H1 (cell line): ENCODE data around the gene CACNA2D3. TPM values are rescaled to one million over a fixed set of nuclear protein-coding genes. Genes with fewer than 3 reads are reported as not detected.

Source experiments
- CTCF ChIA-PET: fragments of 300-600 bp; sonication (Branson Sonifier 250); formaldehyde crosslinking; loops from one replicate; lab custom pipeline; 2021; ENCODE audit not compliant: partially characterized antibody; lab: Charles Lee
- POLR2A ChIA-PET: fragments of 300-600 bp; sonication (Branson Sonifier 250); formaldehyde crosslinking; loops from one replicate; lab custom pipeline; 2021; ENCODE audit warnings: inconsistent platforms; ENCODE audit not compliant: partially characterized antibody; lab: Charles Lee
- DNase-seq, 2 experiments: peaks; one replicate each; pipeline versions ENCODE4 v3.0.0 to v3.0.0-alpha.2; 2010 to 2022; ENCODE audit warnings: low spot score in 2 of 2, low read depth in 1 of 2, mixed read lengths in 1 of 2
- FAIRE-seq: peaks from 2 replicates; lab custom pipeline; 2011; peaks lifted over from hg19 to GRCh38; lab: Jason Lieb, UNC
- H2AFZ ChIP-seq: 2 replicates; pipeline ENCODE4 v1.8.1; 2012; ENCODE audit warnings: low read length, inconsistent platforms
- H2AK5ac ChIP-seq: 2 replicates; pipeline ENCODE4 v1.6.1; 2013; ENCODE audit warnings: low read depth, low read length
- H2BK120ac ChIP-seq: replicated peaks from 2 replicates; pipeline ENCODE3; 2013; ENCODE audit warnings: low read depth, low read length, inconsistent platforms
- H2BK12ac ChIP-seq: 2 replicates; pipeline ENCODE4 v1.6.1; 2013; ENCODE audit warnings: low read depth, low read length
- H2BK15ac ChIP-seq: 2 replicates; pipeline ENCODE4 v1.6.1; 2013; ENCODE audit warnings: low read length
- H2BK20ac ChIP-seq: 2 replicates; pipeline ENCODE4 v1.6.1; 2013; ENCODE audit warnings: low read length
- H2BK5ac ChIP-seq: 2 replicates; pipeline ENCODE4 v1.6.1; 2013; ENCODE audit warnings: low read depth, low read length
- H3K14ac ChIP-seq: 2 replicates; pipeline ENCODE4 v1.6.1; 2013; ENCODE audit warnings: inconsistent platforms; ENCODE audit not compliant: insufficient read length
- H3K18ac ChIP-seq: 2 replicates; pipeline ENCODE4 v1.6.1; 2013; ENCODE audit warnings: low read length; ENCODE audit errors: extremely low read depth
- H3K23ac ChIP-seq: 2 replicates; pipeline ENCODE4 v1.6.1; 2013; ENCODE audit warnings: inconsistent platforms; ENCODE audit not compliant: insufficient read length
- H3K23me2 ChIP-seq: 2 replicates; pipeline ENCODE4 v1.6.1; 2013; ENCODE audit warnings: low read depth, low read length
- H3K27ac ChIP-seq: 2 replicates; pipeline ENCODE4 v1.6.1; 2011; ENCODE audit warnings: low read depth, low read length, inconsistent platforms
- H3K27me3 ChIP-seq, 4 experiments: replicated peaks in 1 of 4; 1 replicate in 1 of 4; 2 replicates in 3 of 4; pipeline versions ENCODE4 v1.6.1 to v1.8.1; 2011 to 2013; ENCODE audit warnings: low read length in 3 of 4, mild to moderate bottlenecking in 3 of 4, inconsistent platforms in 2 of 4, mixed read lengths in 2 of 4, moderate library complexity in 1 of 4; ENCODE audit not compliant: control insufficient read depth in 3 of 4, insufficient read depth in 3 of 4; ENCODE audit errors: extremely low read depth in 1 of 4
- H3K36me3 ChIP-seq, 4 experiments: 2 replicates each; pipeline versions ENCODE4 v1.6.1 to v1.8.1; 2011 to 2013; ENCODE audit warnings: mild to moderate bottlenecking in 4 of 4, low read length in 3 of 4, moderate library complexity in 2 of 4, control low read depth in 1 of 4, inconsistent platforms in 1 of 4; ENCODE audit not compliant: insufficient read depth in 4 of 4, control insufficient read depth in 2 of 4
- H3K4ac ChIP-seq: replicated peaks from 2 replicates; pipeline ENCODE3; 2013; ENCODE audit warnings: low read length, low read depth, mixed read lengths, inconsistent platforms; ENCODE audit not compliant: insufficient read length
- H3K4me1 ChIP-seq, 4 experiments: replicated peaks in 1 of 4; 1 replicate in 1 of 4; 2 replicates in 3 of 4; pipeline versions ENCODE4 v1.6.1 to v1.8.1; 2011 to 2013; ENCODE audit warnings: low read length in 3 of 4, inconsistent platforms in 2 of 4, mixed read lengths in 1 of 4; ENCODE audit not compliant: insufficient read depth in 4 of 4, control insufficient read depth in 3 of 4
- H3K4me2 ChIP-seq, 2 experiments: 2 replicates each; pipeline versions ENCODE4 v1.6.1 to v1.8.1; 2011 to 2013; ENCODE audit warnings: low read depth in 2 of 2, low read length in 2 of 2, control low read depth in 1 of 2, inconsistent platforms in 1 of 2, mild to moderate bottlenecking in 1 of 2; ENCODE audit not compliant: insufficient read depth in 1 of 2
- H3K4me3 ChIP-seq, 4 experiments: fragments of 200-600, 300-600 bp in 1 of 4; sonication (generic), shearing (Covaris generic), sonication (Bioruptor Twin) in 1 of 4; 2 replicates each; pipeline versions ENCODE4 v1.5.1 to v1.8.1; 2011 to 2016; ENCODE audit warnings: low read length in 4 of 4, low read depth in 3 of 4, control low read depth in 2 of 4, inconsistent platforms in 2 of 4, mild to moderate bottlenecking in 2 of 4, mixed read lengths in 1 of 4, moderate library complexity in 1 of 4; ENCODE audit not compliant: insufficient read depth in 2 of 4; ENCODE audit errors: extremely low read depth in 1 of 4
- H3K56ac ChIP-seq: replicated peaks from 2 replicates; pipeline ENCODE3; 2013; ENCODE audit warnings: low read depth, mild to moderate bottlenecking, mixed read lengths, low read length, inconsistent platforms; ENCODE audit not compliant: insufficient read length
- H3K79me1 ChIP-seq: 2 replicates; pipeline ENCODE4 v1.6.1; 2013; ENCODE audit warnings: low read depth, low read length, control low read depth
- H3K79me2 ChIP-seq, 2 experiments: 2 replicates each; pipeline versions ENCODE4 v1.6.1 to v1.8.1; 2012 to 2013; ENCODE audit warnings: low read length in 2 of 2, mild to moderate bottlenecking in 2 of 2, inconsistent platforms in 1 of 2; ENCODE audit not compliant: insufficient read depth in 2 of 2, control insufficient read depth in 1 of 2
- H3K9ac ChIP-seq, 4 experiments: replicated peaks in 1 of 4; 1 replicate in 1 of 4; 2 replicates in 3 of 4; pipeline versions ENCODE4 v1.6.1 to v1.8.1; 2011 to 2013; ENCODE audit warnings: low read depth in 3 of 4, low read length in 3 of 4, control low read depth in 2 of 4, mild to moderate bottlenecking in 2 of 4, moderate library complexity in 2 of 4, inconsistent platforms in 1 of 4; ENCODE audit errors: extremely low read depth in 1 of 4
- H3K9me3 ChIP-seq, 2 experiments: 2 replicates each; pipeline versions ENCODE4 v1.6.1 to v1.8.1; 2012 to 2013; ENCODE audit warnings: mild to moderate bottlenecking in 2 of 2, moderate library complexity in 2 of 2, control low read depth in 1 of 2, inconsistent platforms in 1 of 2, low read depth in 1 of 2, low read length in 1 of 2, mixed read lengths in 1 of 2; ENCODE audit not compliant: insufficient read depth in 2 of 2
- H4K20me1 ChIP-seq, 2 experiments: replicated peaks in 1 of 2; 2 replicates each; pipeline versions ENCODE3 to v1.8.1; 2011 to 2013; ENCODE audit warnings: inconsistent platforms in 2 of 2, low read length in 2 of 2, mild to moderate bottlenecking in 1 of 2; ENCODE audit not compliant: insufficient read depth in 2 of 2, control insufficient read depth in 1 of 2
- H4K5ac ChIP-seq: 2 replicates; pipeline ENCODE4 v1.6.1; 2013; ENCODE audit warnings: low read length, low read depth, mixed read lengths, inconsistent platforms; ENCODE audit not compliant: insufficient read length
- H4K8ac ChIP-seq: 2 replicates; pipeline ENCODE4 v1.8.0; 2013; ENCODE audit warnings: mild to moderate bottlenecking, moderate library complexity, low read length, inconsistent platforms; ENCODE audit not compliant: insufficient read depth; ENCODE audit errors: extremely low read depth
- H4K91ac ChIP-seq: replicated peaks from 2 replicates; pipeline ENCODE3; 2013; ENCODE audit warnings: low read length, mixed read lengths, inconsistent platforms; ENCODE audit not compliant: insufficient read length
- WGBS, 2 experiments: shearing (Covaris generic) in 1 of 2; methylation state at CpG; one replicate each; pipeline versions ENCODE4 v1.1.6 to v1.1.7; 2013 to 2015; ENCODE audit warnings: low lambda C conversion rate in 2 of 2, mixed read lengths in 2 of 2, inconsistent platforms in 1 of 2, low coverage in 1 of 2, missing lambda C conversion rate in 1 of 2; ENCODE audit not compliant: insufficient replicate concordance in 2 of 2, insufficient coverage in 1 of 2, insufficient read length in 1 of 2; ENCODE audit errors: extremely low coverage in 1 of 2, missing lambda C conversion rate in 1 of 2; 5-methylcytosine and 5-hydroxymethylcytosine counted together
- polyA plus RNA-seq, 7 experiments: library from polyadenylated mRNA; depleted of rRNA in 3 of 7; stranded (reverse) in 5 of 7; unstranded in 2 of 7; fragments of >200 nt in 5 of 7; fragments of 200-250 nt in 2 of 7; gene quantifications; 1 replicate in 5 of 7; 2 replicates in 1 of 7; 4 replicates in 1 of 7; pipeline versions ENCODE4 v1.2.1 to v1.2.3, GENCODE V29; 2011 to 2013; ENCODE audit warnings: missing spikeins in 2 of 7, mixed read lengths in 2 of 7
- total RNA-seq: library from RNA; stranded (reverse); fragmentation: NEBNext Ultra II Directional; extraction: Animal tissue kit (Norgen Biotek cat#: 25700); gene quantifications from 2 replicates; pipeline ENCODE4 v1.2.1, GENCODE V29; 2021

CACNA2D3 gene
- total and polyA plus RNA-seq, 2 of the 8 experiments (the other 6 are each of a cell fraction or from before 2014, with no cell fraction given) = 1.5 to 1.8 TPM

- H3K4me2 ChIP-seq = no peak overlapping the region; a peak in 1 of 4 replicates
- H2BK15ac ChIP-seq = peak overlapping the region; percentile 47; the same call in 1 of the 2 replicates
- H2BK120ac ChIP-seq = no peak overlapping the region
- no peaks in the 10 kb centered on the region for H3K36me3 ChIP-seq
- no peak overlapping the region for H3K4me3 ChIP-seq
- CTCF ChIA-PET = interaction anchor here (0.6 to 2.2 kb wide), 9 partner anchors 10 to 859 kb away, joined by 3 to 6 read pairs (median 3); no protein-coding TSS in a partner anchor
- H2BK5ac ChIP-seq = no peak overlapping the region; the same call in 1 of the 2 replicates
- H2AFZ ChIP-seq = no peak overlapping the region
- H3K79me2 ChIP-seq = no peaks in the 10 kb centered on the region
- H2BK12ac ChIP-seq = peak overlapping the region; percentile 84
- no peaks in the 10 kb centered on the region for H3K27me3 ChIP-seq
- peak overlapping the region; percentile 25 for H4K91ac ChIP-seq
- no peak overlapping the region for H4K5ac ChIP-seq
- H3K4me1 ChIP-seq = peaks cover 0 to 10% (median 6%) of the 10 kb centered on the region in 4 experiments; a peak in 6 of 7 replicates
- no peaks in the 10 kb centered on the region for H4K20me1 ChIP-seq
- POLR2A ChIA-PET = interaction anchor here (0.8 kb wide), 2 partner anchors 10 to 11 kb away, joined by 3 read pairs; no protein-coding TSS in a partner anchor
- peak overlapping the region; percentile 92 for H2BK20ac ChIP-seq
- no peaks in the 10 kb centered on the region for H3K23me2 ChIP-seq
- H3K79me1 ChIP-seq = no peaks in the 10 kb centered on the region
- H3K56ac ChIP-seq = no peak overlapping the region
- H3K9me3 ChIP-seq = no peaks in the 10 kb centered on the region
- 0 out of 2 replicates have a peak overlapping the region, but pooled peaks have one; percentile 34 for H3K18ac ChIP-seq
- 94% methylated on average over 3 of the region's 3 CpGs; no CpG with 5 or more reads in 1 of the 2 experiments for WGBS, 2 experiments
- DNase-seq (no peak), FAIRE-seq (no peak)
- no peak overlapping the region for H3K23ac ChIP-seq
- H3K27ac ChIP-seq = no peak overlapping the region
- H3K4ac ChIP-seq = peak overlapping the region; percentile 39
- H4K8ac ChIP-seq = no peak overlapping the region
- no peak overlapping the region for H3K9ac ChIP-seq
- H3K14ac ChIP-seq = no peak overlapping the region
- peak overlapping the region; percentile 80; the same call in 1 of the 2 replicates for H2AK5ac ChIP-seq
These were observed 877.5 kb downstream of the CACNA2D3 start for GRCh38 chr3:54999811-55000210.
